Stimulated activated CD8-positive, alpha-beta memory T cell treated with anti-CD3 and anti-CD28 coated beads, Interleukin-15, amount 100 ng/mL, for 4 hours (primary cell): Measurements from ENCODE around the gene DTX1.
"Not testable (repeated sequence)": the region's sequence is repeated elsewhere in the genome, so short reads cannot be mapped to it uniquely, and the experiment has no call there.

Experiments
- DNase-seq, 2 donors: peaks; one replicate each; pipeline ENCODE4 v3.0.0-alpha.2; 2020; ENCODE audit warnings: low read depth in 2 of 2

The DTX1 gene

GRCh38 chr12:113114447-113115178, 58.1 kb downstream of the DTX1 start:
- no peak for DNase-seq

DNA sequence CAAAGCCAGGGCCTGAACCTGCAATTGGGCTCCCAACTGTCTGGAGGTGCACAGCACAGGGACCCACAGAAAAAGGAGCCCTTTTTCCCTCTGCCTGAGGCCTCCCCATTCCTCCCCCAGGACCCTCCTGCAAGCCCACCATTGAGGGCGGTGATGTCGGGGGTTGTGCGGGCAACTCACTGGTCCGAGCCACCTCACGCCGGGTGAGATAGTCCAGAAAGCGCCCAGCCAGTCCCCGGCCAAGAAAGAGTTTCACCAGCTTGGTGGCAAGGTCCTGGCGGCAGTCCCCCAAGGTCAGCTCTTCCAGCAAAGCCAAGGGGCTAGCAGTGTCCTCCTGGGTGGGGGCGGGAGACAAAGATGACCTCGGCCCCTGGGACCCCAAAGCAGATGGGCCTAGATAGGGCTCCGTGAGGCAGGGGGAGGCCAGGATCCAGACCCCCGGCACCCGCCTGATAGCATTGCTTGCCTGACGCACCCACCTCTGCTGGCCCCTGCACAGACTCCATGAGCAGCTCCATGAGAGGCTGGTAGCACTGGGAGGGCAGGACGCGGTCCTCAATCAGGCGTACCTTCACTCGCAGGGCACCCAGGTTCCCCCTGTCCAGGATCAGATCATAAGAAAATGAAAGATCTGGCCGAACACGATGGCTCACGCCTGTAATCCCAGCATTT, 59.1 kb downstream of the DTX1 start:
- DNase-seq: no peak

GRCh38 chr12:113116875-113117274, 60.3 kb downstream of the DTX1 start:
- DNase-seq: no peak

DNA sequence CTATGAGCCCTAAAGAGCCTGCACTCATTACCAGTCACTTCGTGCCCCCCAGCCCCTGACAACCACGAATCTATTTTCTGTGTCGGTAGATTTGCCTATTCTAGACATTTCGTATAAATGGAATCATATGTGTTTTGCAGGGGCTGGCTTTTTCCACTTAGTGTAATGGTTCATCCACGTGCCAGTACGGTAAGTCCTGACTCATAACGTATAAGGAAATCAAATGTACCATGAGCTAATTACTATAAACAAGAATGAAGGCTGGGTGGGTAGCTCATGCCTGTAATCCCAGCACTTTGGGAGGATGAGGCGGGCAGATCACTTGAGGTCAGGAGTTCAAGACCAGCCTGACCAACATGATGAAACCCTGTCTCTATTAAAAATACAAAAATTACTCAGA, 61.2 kb downstream of the DTX1 start:
- DNase-seq: not testable (repeated sequence)

DNA sequence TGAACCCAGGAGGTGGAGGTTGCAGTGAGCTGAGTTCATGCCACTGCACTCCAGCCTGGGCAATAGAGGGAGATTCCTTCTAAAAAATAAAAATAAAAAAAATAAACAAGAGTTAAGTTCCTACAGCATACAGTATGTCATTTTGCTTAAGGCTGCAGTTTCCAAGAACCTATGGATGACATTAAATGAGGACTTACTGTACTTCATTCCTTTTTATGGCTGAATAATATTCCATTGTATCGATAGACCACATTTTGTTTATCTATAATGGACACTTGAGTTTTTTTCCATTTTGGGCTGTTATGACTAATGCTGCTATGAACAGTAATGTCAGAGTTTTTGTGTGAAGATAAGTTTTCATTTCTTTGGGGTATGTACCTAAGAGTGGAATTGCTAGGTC, 61.6 kb downstream of the DTX1 start:
- DNase-seq: no peak

- DNase-seq: no peak
These were observed 63.6 kb downstream of the DTX1 start for GRCh38 chr12:113119980-113120669.

- DNase-seq: no peak
These were observed 64.3 kb downstream of the DTX1 start for GRCh38 chr12:113120670-113121370.

GRCh38 chr12:113127791-113128199, 71.3 kb downstream of the DTX1 start:
- no peak for DNase-seq

DNA sequence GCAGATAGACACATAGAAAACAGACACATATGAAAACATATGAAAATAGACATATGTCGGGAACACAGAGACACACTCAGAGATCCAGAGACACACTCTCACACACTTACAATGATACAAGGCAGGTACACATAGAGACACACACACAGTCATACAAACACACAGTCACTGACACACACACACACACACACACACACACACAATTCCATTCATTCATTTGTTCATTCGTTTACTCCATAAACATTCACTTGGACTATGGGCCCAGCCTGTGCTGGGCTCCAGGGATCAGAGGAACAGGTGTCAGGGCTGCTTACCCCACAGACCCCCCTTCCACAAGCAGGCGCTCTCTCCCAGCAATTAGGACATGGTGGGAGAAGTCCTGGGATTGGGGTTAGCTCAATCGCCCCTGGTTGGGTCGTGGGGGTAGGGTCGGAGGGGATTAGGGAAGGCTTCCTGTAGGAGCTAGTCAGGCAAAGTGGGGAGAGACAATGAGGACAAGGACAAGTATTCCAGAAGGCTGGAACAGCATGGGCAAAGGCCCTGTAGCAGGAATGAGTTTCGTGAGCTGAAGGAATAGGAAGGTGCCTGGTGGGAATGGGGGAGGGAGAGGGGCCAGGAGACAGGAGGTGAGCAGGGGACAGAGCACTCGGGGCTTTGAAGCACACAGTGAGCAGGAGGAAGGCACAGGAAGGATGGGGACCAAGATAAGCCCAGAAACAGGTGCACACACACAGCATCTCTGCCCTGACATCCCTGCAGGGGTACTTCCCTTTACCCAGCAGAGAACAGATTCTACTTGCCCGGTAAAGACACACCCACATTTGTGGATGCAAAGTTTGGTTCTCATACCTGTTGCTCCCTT, 72.5 kb downstream of the DTX1 start:
- DNase-seq: no peak

- DNase-seq: no peak
These were observed 73.3 kb downstream of the DTX1 start for GRCh38 chr12:113129664-113130456.

GRCh38 chr12:113130457-113131135, 74.1 kb downstream of the DTX1 start:
- no peak for DNase-seq

DNA sequence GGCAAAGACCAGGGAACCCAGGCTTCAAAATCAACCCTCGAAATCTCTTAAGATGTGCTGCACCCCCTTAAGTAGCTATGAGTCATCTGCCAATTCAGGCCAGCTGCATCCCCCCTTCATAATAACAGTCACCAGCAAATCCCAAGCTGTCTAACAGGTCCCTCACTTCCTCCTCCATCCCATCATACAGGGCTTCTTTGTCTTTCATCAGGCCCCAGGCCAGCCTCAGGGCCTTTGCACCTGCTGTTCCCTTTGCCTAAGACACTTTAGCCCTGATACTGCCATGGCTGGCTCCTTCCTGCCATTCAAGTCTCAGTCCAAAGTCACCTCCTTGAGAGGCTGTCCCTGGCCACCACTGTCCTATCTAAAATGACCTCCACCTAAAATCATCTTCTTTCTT, 75.0 kb downstream of the DTX1 start:
- no peak for DNase-seq

- DNase-seq: no peak
These were observed 76.5 kb downstream of the DTX1 start for GRCh38 chr12:113133036-113133435.

GRCh38 chr12:113133666-113134065, 77.1 kb downstream of the DTX1 start:
- DNase-seq: no peak

DNA sequence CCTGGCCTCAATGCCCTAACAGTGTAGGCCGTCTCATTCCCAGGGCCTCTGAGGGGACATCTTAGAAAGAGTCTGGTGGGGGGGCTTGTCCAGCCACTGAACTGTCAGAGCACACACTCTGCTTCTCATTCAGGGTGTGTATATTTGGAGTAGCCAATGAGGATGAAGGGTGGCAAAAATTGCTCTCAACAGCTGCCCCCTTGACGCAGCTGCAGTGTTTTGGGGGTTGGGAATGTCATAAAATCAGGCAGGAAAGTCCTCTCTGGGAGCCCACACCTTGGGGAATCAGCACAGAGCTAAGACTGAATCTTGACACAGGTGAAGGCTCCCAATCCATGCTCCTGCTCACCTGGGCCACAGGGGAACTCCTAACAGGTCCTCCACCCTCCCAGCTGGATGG, 77.5 kb downstream of the DTX1 start:
- DNase-seq: no peak

DNA sequence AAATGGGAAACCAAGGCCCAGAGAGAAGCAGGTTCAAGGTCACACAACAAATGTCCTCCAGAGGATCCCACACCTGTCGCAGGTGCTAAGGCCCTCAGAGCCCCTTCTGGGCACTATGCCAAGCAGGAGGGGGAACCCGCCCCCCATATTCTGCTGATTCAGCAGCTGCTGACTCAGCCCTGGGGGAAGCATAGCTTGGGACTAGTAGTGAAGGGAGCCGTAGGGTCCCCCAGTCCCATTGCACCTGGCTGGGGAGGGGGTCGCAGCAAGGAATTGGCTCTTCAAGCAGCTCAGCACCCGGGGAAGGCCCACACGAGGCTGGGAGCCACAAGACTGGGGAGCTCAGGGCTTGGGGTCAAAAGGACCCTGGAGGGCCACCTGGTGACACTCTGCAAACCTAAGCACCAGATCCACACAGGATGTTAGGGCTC, 78.0 kb downstream of the DTX1 start:
- no peak for DNase-seq

DNA sequence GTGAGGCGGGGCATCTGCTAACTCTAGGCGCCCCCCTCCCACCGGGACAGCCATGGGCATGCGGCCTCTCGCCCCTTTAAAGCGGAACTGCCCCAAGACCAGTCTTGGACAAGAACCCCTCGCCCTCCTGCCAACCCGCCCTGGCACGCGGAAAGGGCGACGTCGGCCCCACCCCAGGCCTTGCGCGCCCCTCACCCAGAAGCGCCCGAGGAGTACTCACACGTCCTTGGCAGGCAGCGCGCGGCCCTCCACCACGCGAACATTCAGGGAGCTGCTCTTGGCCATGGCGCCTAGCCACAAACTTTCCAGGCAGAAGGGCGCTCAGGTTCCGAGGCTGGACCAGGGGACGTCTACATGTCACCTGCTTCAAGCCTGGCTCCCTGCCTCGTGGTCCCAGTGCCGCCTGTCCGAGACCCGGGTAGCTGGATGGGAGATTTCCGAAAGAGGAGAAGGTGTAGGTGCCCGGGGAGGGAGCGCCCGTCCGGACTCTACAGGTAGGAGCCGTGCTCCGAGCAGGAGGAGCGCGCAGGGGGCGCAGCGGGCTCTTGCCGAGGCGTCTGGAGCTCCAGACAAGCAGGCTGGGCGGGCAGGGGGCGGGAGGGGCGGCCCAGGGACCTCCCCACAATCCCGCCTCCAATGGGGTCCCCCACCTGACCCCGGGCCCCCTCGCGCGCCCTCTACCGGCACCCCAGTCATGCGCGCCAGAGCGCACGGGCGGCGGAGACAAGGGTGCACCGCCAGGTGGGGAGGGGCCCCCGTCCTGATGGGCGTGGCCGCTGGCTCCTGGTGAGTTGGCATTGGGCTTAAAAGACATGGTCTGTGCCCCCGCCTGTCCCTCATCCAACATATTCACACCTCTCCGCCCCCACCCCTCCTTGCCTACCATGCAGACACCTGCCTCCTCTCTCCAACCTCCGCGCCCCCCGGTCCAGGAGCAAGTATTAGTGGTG, 78.9 kb downstream of the DTX1 start, which contains the start of gene RASAL1:
Gene RASAL1 (minus strand): TSS at position 584 of the 950 bp plus-strand sequence. CDS start 299 bp downstream, at position 285.
- DNase-seq: peak; percentile 23 to 40
